CD1c-positive myeloid dendritic cell (primary cell): ENCODE results near the gene DCAF16.

Experiments
- DNase-seq: peaks from one replicate; pipeline ENCODE4 v3.0.0-alpha.2; 2016; ENCODE audit errors: extremely low spot score

The DCAF16 gene

DNA sequence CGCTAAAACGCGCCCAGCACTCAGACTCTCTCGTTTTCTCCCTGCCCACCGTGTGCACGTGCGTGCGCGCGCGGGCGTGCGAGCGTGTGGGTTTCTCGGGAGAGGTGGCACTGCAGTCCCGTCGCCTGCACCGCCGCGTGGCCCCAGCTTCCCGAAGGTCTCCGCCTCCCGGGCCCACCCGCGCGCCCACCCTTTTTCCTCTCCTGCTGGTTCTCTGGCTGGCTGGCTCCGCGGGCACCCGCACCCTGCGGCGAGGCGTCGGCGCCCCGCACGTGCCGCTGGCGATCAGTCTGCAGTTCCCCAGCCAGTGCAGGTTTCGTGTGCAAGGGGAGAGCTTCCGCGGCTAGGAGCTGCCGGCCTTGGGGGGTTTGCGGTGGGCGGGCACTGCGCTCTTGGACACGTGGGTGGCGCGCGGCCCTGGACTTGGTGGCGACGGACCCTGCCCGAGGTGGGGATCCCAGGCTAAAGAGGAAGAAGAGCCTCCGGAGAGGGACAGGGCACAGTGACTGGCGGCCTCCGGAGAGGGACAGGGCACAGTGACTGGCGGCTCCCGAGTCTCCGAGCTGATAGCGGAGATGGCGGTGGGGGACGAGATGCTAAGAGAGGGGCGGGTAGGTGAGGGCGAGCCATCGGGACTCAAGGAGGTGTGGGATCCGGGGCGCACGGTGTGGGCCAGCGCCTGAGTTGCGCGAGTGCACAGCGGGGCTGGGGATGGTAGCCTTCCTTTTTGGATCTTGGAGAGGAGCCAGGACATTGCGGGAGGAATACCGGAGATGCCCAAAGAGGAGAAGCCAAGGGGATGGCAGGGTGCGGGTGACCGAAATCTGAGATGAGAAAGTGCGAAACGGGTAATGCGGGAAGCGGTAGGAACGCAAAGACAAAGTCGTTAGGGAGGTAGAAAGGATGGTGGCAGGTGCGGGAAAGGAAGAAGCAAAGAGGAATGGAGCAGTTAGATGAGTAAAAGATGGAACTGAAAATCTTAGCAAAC lies 29.0 kb downstream of the DCAF16 start, which contains the start of gene FAM184B:
FAM184B (minus strand) TSS at position 322 of the 988 bp plus-strand sequence. CDS start 322 bp downstream, outside the sequence.
- peak; percentile 4 for DNase-seq

DNA sequence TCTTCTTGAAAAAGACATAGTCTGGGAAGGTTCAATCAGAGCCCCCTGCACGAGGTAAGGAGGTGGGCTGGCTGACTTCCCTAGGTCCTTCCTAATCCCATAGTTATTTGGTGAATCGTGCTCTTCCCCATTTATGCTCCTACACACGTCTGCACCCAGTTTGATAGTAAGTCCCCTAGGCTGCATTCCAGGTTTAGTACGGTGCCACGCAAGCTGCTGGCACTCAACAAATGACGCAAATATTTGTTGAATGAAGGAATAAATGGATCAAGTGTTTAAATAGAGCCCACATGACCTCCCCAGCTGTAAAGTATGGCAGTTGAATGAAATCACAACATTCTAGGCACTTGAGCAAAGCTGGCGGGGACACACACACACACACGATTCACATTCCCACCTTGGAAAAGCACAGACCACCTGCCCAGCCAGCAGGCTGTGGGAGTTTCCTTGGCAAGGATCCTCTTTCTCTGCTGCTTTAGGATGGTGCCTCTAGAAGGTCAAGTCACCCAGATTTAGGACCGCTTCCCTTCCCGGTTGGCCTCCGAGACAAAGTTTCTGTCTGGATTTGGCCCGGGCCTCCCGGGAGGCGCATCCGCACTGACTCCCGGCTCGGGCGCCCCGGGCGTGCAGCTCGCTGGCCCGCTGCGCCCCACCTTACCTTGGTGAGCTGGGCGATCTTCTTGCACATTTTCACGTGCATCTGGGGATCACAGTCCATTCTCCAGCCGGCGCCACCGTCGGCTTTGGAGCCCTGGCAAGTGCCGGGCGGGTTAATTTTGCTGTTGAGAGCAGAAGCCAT lies 29.9 kb downstream of the DCAF16 start:
- no peak for DNase-seq

DNA sequence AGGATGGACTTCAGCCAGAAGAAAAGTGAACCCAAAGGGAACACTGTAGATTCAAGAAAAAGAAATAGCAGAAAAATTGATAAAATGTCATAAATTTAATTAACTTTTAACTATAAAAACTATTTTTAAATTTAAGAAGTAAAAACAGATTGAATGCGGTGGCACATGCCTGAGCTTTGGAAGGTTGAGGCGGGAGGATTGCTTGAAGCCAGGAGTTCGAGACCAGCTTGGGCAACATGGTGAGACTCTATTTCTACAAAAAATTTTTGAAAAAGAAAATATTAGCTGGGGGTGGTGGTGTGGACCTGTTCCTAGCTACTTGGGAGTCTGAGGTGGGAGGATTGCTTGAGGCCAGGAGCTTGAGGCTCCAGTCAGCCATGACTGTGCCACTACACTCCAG lies 32.1 kb downstream of the DCAF16 start:
- DNase-seq, result no peak

DNA sequence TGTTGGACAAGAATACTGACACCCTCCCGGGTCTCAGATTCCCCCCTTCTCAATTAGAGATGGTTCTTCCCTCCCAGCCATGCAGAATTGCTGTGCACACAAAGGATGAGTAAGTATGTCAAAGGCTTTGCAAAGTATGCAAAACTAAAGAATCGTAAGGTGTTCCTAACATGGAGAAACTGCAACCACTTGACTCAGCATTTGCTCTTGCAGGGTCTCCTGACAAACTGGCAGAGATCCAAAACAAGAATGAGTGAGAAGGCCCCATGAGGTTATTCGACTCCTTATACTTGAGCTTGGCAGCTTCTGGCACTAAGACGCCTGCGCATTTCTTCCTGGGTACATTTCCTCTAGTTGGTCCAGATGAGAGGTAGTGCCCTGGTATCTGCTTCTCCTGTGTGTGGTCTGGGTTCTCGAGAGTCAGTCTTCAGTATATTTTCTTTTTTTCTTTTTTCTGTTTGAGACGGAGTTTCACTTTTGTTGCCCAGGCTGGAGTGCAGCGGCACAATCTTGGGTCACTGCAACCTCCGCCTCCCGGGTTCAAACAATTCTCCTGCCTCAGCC lies 37.3 kb downstream of the DCAF16 start:
- DNase-seq, result no peak

DNA sequence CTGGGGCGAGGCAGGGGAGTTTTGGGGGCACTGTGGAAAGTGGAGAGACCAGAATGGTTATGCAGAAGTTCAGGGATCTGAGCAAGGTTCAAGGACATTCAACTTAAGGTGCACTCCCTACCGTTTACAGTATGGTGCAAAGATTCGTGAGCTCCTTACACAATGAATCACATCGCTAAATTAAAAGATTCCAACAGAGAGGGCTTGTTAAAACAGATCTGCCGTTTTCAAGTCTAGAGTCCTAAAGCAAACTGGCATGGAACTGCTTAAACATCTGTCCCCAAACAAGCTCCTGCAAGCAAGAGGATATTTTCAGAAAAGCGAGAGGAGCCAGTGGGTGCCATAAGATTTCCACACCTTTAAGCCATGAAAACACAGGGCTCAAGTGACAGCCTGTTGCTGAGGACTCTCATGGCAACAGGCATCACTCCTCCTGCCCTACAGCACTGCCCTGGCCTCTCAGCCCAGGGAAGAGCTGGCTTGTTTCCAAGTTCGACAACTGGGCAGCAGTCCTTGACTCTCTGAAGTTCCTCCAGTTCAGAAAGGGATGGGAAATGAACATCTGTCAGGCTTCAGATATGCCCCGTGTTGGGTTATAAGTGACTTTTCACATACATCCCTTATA lies 39.2 kb downstream of the DCAF16 start:
- no peak for DNase-seq

DNA sequence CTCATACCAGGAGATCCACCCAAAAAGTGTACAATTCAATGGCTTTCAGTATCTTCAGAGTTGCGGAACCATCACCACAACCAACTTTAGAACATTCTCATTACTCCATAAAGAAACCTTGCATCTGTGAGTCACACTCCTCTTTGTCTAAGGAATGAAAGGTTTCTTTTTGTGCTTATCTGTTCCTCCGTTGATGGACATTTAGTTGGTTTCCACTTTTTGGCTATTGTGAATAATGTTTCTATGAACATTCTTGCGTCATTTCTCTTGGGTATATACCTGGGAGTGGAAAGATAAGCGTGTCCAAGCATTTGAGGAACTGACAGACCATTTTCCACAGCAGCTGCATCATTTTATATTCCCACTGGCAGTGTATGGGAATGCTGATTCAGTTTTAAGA lies 39.7 kb downstream of the DCAF16 start:
- no peak for DNase-seq

DNA sequence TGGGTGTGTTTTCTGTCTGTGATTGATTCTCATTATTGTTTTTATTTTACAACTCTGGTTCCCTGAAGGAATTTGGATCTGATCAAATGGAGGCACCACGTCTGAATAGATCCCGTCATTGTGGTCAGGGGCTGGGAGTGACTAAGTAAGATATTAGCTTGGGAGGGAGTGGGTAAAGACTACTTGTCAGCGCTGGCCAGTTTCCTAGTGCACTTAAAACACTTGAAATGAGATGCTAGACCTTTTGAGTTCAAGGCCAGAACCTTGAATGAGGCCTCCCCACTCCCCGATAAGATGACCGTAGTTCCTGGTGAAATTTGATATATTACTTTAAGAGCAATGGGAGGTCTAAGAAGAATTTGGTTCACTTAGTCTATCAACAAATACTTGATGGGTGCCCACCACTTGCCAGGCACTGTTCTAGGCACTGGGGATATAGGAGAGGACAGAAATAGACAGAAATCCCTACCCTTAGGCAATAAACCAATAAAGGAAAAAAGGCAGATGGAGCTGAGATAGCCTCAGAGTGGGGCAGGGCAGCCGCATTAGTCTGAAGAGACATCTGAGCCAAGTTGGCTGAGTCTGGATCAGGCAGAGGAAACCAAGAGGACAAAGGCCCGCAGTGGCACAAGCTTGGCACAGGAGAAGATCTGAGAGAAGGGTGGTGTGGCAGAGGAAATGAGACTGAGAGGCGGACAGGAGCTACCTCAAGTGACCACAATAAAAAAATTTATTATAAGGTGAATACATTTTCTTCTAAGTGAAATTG lies 41.0 kb downstream of the DCAF16 start:
- no peak for DNase-seq

DNA sequence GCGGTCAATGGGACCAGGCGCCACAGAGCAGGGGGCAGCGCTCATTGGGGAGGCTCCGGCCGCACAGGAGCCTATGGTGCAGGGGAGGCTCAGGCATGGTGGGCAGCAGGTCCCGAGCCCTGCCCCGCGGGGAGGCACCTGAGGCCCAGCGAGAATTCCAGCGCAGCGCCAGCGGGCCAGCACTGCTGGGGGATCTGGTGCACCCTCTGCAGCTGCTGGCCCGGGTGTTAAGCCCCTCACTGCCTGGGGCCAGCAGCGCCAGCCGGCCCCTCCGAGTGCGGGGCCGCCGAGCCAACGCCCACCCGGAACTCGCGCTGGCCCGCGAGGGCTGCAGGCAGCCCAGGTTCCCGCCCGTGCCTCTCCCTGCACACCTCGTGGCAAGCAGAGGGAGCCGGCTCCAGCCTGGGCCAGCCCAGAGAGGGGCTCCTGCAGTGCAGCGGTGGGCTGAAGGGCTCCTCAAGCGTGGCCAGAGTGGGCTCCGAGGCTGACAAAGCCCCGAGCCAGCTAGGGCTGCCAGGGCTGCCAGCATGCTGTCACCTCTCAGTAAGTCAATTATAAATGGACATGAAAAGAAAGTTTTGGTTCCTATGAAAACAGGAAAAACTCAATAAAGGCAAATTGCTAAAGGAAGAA lies 43.6 kb downstream of the DCAF16 start:
- DNase-seq, result no peak

DNA sequence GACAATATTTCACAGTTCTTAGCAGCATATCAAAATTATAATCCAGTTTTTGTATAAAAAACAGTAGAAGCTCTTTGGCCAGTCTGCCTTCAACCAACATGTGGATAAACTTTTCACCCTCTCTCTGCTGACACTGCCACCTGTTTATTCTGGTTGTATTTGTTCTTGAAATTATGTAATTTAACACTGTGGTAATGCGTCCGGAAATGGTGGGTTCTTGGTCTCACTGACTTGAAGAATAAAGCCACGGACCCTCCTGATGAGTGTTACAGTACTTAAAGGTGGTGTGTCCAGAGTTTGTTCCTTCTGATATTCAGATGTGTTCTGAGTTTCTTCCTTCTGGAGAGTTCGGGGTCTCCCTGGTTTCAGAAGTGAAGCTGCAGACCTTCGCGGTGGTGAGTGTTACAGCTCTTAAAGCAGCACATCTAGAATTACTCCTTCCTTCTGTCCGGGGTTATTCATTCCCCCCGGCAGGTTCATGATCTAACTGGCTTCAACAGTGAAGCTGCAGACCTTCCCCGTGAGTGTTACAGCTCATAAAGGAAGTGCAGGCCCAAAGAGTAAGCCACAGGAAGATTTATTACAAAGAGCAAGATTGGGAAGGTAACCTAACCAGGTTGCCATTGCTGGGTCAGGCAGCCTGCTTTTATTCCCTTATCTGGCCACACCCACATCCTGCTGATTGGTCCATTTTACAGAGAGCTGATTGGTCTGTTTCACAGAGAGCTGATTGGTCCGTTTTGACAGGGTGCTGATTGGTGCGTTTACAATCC lies 44.9 kb downstream of the DCAF16 start:
- DNase-seq, result no peak

DNA sequence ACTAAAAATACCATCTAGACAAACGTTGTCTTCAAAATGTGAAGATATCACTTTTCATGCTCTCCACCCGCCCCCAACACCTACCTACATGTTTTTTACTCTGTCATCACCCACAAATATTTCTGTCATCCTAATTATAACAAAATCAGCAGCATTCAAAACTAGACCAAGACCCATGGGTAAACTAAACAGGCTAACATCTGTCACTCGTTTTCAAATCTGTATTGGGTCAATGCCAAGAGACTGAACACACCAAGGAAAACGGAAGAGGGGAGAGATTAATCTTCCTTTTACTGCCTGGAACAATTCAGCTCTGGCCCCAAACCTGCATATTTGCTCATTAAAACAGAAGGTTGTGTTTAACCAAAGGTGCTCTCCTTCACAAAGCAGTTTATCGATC lies 46.6 kb downstream of the DCAF16 start:
- DNase-seq, result no peak

DNA sequence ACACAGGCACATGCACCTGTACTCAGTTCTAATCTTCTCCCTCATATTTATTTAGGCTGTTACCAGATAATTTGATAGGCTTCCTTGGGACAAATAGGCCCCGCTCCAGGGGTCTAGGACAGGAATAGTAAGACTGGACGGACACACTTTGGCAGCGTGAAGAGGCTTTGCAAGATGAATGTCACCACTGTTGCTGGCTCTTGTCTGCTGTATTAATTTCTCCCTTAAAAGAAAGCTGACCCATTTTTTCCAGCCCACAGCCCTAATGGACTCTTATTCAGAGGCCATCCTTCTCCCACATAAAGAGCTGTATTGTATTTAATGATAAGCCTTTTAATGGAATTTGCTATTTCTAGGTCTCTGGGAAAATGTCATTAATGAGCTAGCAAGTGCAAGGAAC lies 47.1 kb downstream of the DCAF16 start:
- DNase-seq, result no peak

DNA sequence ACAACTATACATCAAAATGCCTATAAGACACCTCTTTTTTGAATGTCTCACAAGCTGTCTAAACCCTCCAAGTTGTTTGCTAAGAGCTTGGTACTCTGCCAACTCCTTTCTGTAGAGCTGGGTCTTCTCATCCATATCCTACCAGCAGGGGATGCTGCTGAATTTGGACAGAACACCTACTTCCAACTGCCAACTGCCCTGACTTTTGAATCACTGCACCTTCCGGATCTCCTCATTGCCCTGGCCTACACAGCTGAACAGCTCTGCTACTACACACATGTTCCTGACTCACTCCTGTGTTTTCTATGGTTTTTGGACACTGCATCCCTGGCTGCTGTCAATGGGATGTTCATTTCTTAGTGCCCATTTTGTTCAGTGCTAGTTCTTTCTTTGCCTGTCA lies 47.8 kb downstream of the DCAF16 start:
- no peak for DNase-seq

DNA sequence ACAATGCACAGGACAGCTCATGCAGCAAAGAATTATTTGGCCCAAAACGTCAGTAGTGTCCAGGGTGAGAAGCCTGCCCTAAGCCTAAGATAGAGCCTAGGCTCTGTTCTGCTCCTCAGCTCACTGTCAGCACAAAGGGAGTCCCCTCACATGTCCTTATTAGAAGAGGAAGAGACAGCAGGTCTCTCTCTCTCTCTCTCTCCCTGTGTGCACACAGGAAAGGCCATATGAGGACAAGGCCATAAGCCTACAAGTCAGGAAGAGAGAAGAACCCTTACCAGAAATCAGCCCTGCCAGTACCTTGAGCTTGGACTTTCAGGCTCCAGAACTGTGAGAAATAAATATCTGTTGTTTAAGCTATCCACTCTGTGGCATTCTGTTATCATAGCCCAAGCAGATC lies 49.5 kb downstream of the DCAF16 start:
- no peak for DNase-seq

DNA sequence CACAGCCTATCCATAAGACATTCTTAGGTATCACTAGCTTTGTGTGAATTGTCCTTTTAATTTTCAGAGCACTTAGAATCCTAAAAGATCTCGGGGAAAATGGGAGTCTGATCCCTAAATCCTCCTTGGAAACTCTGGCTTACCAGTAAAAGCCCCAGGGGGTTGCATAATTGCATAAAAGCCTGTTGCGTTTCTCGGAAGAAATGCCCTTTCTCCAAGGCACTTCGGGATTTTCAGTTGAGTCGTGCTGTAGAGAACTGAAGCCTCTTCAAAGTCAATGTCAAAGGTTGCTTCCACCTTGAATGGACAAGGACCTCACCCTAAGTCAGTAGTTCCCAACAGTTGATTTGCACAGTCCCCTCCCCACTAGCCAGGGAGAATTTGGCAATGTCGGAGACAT lies 49.9 kb downstream of the DCAF16 start:
- no peak for DNase-seq

DNA sequence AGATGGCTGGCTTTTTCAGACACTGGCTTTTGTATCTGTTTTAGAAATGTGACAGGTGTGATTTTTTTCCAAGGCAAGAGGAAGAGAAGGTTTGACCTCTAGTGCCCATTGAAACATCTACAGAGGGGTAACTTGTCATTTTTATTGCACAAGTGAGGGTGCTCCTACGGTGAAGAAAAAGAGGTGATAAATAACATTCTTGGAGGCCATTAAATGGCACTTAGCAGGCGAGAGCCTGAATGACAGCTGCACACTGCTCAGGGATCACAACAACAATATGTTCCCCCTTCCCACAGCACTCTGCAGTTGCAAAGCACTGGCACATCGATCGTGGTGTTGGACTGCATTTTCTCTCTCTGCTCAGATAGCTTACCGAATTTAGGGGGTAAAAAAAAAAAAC lies 52.1 kb downstream of the DCAF16 start:
- DNase-seq, result no peak

DNA sequence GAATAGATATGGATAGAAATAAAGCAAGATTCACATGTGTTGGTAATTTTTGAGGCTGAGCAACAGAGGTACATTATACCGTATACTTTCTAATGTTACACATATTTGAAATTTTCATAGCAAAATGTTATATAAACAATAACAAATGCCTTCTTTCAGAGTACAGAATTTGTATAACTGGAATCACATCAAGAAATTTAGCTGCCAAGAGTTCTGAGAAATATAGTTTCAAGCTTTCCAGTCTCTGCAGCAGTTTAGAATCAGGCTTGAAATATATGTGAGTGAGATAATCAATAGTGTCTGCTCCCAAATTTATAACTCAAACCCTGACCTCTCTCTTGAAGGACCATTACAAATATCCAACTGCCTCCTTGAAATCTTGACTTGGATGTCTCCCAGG lies 52.9 kb downstream of the DCAF16 start:
- DNase-seq, result no peak

DNA sequence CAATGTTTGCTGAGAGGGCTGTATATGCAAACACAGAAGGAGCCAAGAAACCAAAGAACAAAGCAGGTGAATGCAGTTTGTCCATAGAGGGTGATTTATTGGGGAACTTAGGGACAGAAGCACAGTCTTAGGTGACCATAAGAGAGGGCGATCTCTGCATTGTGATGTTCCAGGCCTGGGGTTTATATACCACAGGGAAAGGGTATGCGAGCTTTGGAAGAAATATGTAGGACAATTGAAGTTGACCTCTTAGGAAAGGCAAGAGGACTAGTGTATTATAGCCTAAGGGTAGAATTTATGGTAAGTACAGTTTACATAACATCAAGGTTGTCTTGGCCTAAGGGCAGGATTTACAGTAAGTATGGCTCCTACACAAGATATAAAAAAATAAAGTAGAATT lies 56.9 kb downstream of the DCAF16 start:
- DNase-seq, result no peak
